ENCODE data around the gene PSMF1. TPM values are rescaled to one million over a fixed set of nuclear protein-coding genes. Genes with fewer than 3 reads are reported as not detected.

PSMF1 gene
- total RNA-seq, 1 experiment from 2014 or later: 90.8 TPM

- peaks cover 9% of the 10 kb centered on the region for H3K9me3 ChIP-seq (ENCODE audit: control insufficient read depth, low read depth, low read length)
- peaks cover 21 to 26% of the 10 kb centered on the region in 2 experiments for H3K9me3 Mint-ChIP-seq
- H3K79me2 ChIP-seq (ENCODE audit: insufficient read depth, low read length): no peaks in the 10 kb centered on the region
- no peak for TF ChIP-seq CTCF (conservative IDR thresholded peaks at IDR 0.05)
- H2BK120ac ChIP-seq (ENCODE audit: low read depth, low read length, poor library complexity, severe bottlenecking): no peak overlapping the region
- H3K79me1 ChIP-seq (ENCODE audit: insufficient read depth, low read depth, low read length, poor library complexity, severe bottlenecking): no peaks in the 10 kb centered on the region
- H3K14ac ChIP-seq (ENCODE audit: insufficient read depth, low read length): no peak overlapping the region
- H2BK5ac ChIP-seq (ENCODE audit: insufficient read length, low read length): no peak overlapping the region
- no peak overlapping the region for H3K27ac ChIP-seq (ENCODE audit: insufficient read length, low read depth, low read length)
- no peak overlapping the region for H2BK12ac ChIP-seq (ENCODE audit: insufficient read length, low read depth, low read length)
- no peak overlapping the region for H4K91ac ChIP-seq (ENCODE audit: insufficient read length, low read depth, low read length)
- H3K27ac Mint-ChIP-seq: no peak overlapping the region
- H2BK20ac ChIP-seq (ENCODE audit: low read depth, low read length, poor library complexity, severe bottlenecking): no peak overlapping the region
- no peak for DNase-seq
- H3K56ac ChIP-seq (ENCODE audit: insufficient read length, low read depth, low read length): no peak overlapping the region
- peaks cover 10% of the 10 kb centered on the region for H3K27me3 Mint-ChIP-seq (ENCODE audit: low read depth)
- WGBS (ENCODE audit: extremely low coverage, insufficient read length, low lambda C conversion rate): no CpG with 5 or more reads among the region's 5 CpGs
- no peak overlapping the region for H2AFZ ChIP-seq (ENCODE audit: low read length)
- no peak overlapping the region for H3K4me3 Mint-ChIP-seq
- peaks cover 7 to 9% of the 10 kb centered on the region in 2 experiments for H3K4me1 Mint-ChIP-seq
- no peaks in the 10 kb centered on the region for H4K20me1 ChIP-seq (ENCODE audit: control insufficient read depth, insufficient read depth, insufficient read length)
- H3K4me1 ChIP-seq (ENCODE audit: insufficient read depth, low read length): no peaks in the 10 kb centered on the region
- H4K5ac ChIP-seq (ENCODE audit: insufficient read length, low read depth, low read length): no peak overlapping the region
- H4K8ac ChIP-seq (replicated peaks; ENCODE audit: insufficient read length, low read depth, low read length): no peak overlapping the region
- H3K23ac ChIP-seq (ENCODE audit: insufficient read length, low read depth, low read length): no peak overlapping the region
- no peak overlapping the region for H3K4me2 ChIP-seq (ENCODE audit: insufficient read depth, insufficient read length, low read length)
- H3K9ac ChIP-seq (ENCODE audit: extremely low read depth, insufficient read length, low read length): no peak overlapping the region
- no peak overlapping the region for H3T11ph ChIP-seq (ENCODE audit: low read length)
- peaks cover 1 to 6% (median 5%) of the 10 kb centered on the region in 3 experiments; a peak in 5 of 7 replicates for H3K36me3 Mint-ChIP-seq (ENCODE audit: insufficient read depth in 1 of 3, low read depth in 3 of 3)
- H3K27me3 ChIP-seq (ENCODE audit: insufficient read depth, low read length): no peaks in the 10 kb centered on the region
- no peaks in the 10 kb centered on the region for H3K23me2 ChIP-seq (ENCODE audit: insufficient read length, low read depth, low read length, poor library complexity, severe bottlenecking)
- H2AK5ac ChIP-seq (ENCODE audit: insufficient read length, low read length): no peak overlapping the region
- H3K18ac ChIP-seq (ENCODE audit: insufficient read length, low read depth, low read length): no peak overlapping the region
- H2BK15ac ChIP-seq (ENCODE audit: low read depth, low read length): no peak overlapping the region
- H3K4ac ChIP-seq (ENCODE audit: low read depth, low read length): no peak overlapping the region
Measured at GRCh38 chr20:1086277-1087213, 31.9 kb upstream of the PSMF1 start.
